Hepatocyte (in vitro differentiated cells): ENCODE results near the gene PHAF1. TPM values are rescaled to one million over a fixed set of nuclear protein-coding genes. Genes with fewer than 3 reads are reported as not detected.
A peak's percentile ranks its signal among the peaks of the same experiment; 100 is the strongest.

Experiments used
- DNase-seq: peaks from one replicate; pipeline ENCODE4 v3.0.0-alpha.2; 2016; ENCODE audit warnings: low spot score
- H2AFZ ChIP-seq: fragments of 200-600 bp; sonication (generic); 2 replicates; pipeline ENCODE4 v1.6.0; 2016; ENCODE audit warnings: antibody characterized with exemption, mild to moderate bottlenecking
- H3K27ac ChIP-seq: fragments of 200-600 bp; sonication (generic); 2 replicates; pipeline ENCODE4 v1.5.1; 2016; ENCODE audit warnings: mild to moderate bottlenecking
- H3K27me3 ChIP-seq: fragments of 200-600 bp; sonication (generic); 2 replicates; pipeline ENCODE4 v1.6.1; 2016
- H3K36me3 ChIP-seq: fragments of 200-600 bp; sonication (generic); replicated peaks from 2 replicates; pipeline ENCODE4 v1.5.1; 2016; ENCODE audit warnings: low read depth; ENCODE audit not compliant: insufficient read depth
- H3K4me1 ChIP-seq: fragments of 200-600 bp; sonication (generic); 2 replicates; pipeline ENCODE4 v1.5.1; 2016; ENCODE audit warnings: mild to moderate bottlenecking, moderate library complexity; ENCODE audit not compliant: insufficient read depth
- H3K4me2 ChIP-seq: fragments of 200-600 bp; sonication (generic); 2 replicates; pipeline ENCODE4 v1.6.0; 2016
- H3K4me3 ChIP-seq: fragments of 200-600 bp; sonication (generic); 2 replicates; pipeline ENCODE4 v1.5.1; 2016; ENCODE audit warnings: mild to moderate bottlenecking
- H3K79me2 ChIP-seq: fragments of 200-600 bp; sonication (generic); 2 replicates; pipeline ENCODE4 v1.6.0; 2017; ENCODE audit warnings: mild to moderate bottlenecking
- H3K9me2 ChIP-seq: fragments of 200-600 bp; sonication (generic); replicated peaks from 2 replicates; pipeline ENCODE4 v1.6.0; 2017; ENCODE audit warnings: mild to moderate bottlenecking; ENCODE audit not compliant: insufficient read depth
- H3K9me3 ChIP-seq: fragments of 200-600 bp; sonication (generic); 2 replicates; pipeline ENCODE4 v1.5.1; 2016; ENCODE audit warnings: low read depth, mild to moderate bottlenecking
- H4K20me1 ChIP-seq: fragments of 200-600 bp; sonication (generic); 2 replicates; pipeline ENCODE4 v1.6.0; 2016; ENCODE audit warnings: mild to moderate bottlenecking; ENCODE audit not compliant: insufficient read depth, poor library complexity, severe bottlenecking
- CTCF ChIP-seq: fragments of 200-600 bp; sonication (generic); IDR thresholded peaks from 2 replicates; pipeline ENCODE4 v1.5.1; 2016; ENCODE audit warnings: antibody characterized with exemption, mild to moderate bottlenecking; ENCODE audit not compliant: poor library complexity
- EZH2 ChIP-seq: fragments of 200-600 bp; sonication (generic); IDR thresholded peaks from 2 replicates; pipeline ENCODE4 v1.6.1; 2016; ENCODE audit warnings: antibody characterized with exemption, mild to moderate bottlenecking, borderline replicate concordance
- EZH2phosphoT487 ChIP-seq: fragments of 200-600 bp; sonication (generic); IDR thresholded peaks from one replicate; pipeline ENCODE4 v1.6.1; 2018; ENCODE audit warnings: antibody characterized with exemption, mild to moderate bottlenecking, low read depth, moderate library complexity; ENCODE audit not compliant: unreplicated experiment, severe bottlenecking
- WGBS: methylation state at CpG from one replicate; pipeline ENCODE4 v1.1.6; 2016; ENCODE audit warnings: low lambda C conversion rate; ENCODE audit errors: missing lambda C conversion rate; 5-methylcytosine and 5-hydroxymethylcytosine counted together
- polyA plus RNA-seq: library from polyadenylated mRNA; unstranded; fragments of >200 nt; fragmentation: Nextera tagmentation; extraction: Ambion mirVana; gene quantifications from 2 replicates; pipeline ENCODE4 v1.2.1, GENCODE V29; 2016
- total RNA-seq: library from RNA; depleted of rRNA; stranded (reverse); fragments of >200 nt; gene quantifications from 2 replicates; pipeline ENCODE4 v1.2.3, GENCODE V29; 2014

Gene PHAF1
- total and polyA plus RNA-seq, 2 experiments from 2014 or later, result 18.7 to 20.2 TPM

GRCh38 chr16:67170949-67171649 lies 61.4 kb downstream of the PHAF1 start:
- Histone ChIP-seq H3K27ac (peak overlapping the region; percentile 82), H3K4me3 (peak overlapping the region; percentile 69), H2AFZ (peak overlapping the region; percentile 91), H3K27me3 (peaks cover 27% of the 10 kb centered on the region), H3K9me2 (no peaks in the 10 kb centered on the region), H3K9me3 (no peaks in the 10 kb centered on the region), H3K4me2 (peak overlapping the region; percentile 97), H4K20me1 (no peaks in the 10 kb centered on the region), H3K36me3 (no peaks in the 10 kb centered on the region), H3K4me1 (peaks cover 24% of the 10 kb centered on the region), H3K79me2 (no peaks in the 10 kb centered on the region)
- no peak for DNase-seq
- TF ChIP-seq EZH2, result no peak
- TF ChIP-seq EZH2phosphoT487, result no peak
- TF ChIP-seq CTCF, result no peak
- 48% methylated on average over 14 of the region's 14 CpGs for WGBS

- no peak overlapping the region for H3K4me3 ChIP-seq
- WGBS, result 67% methylated on average over 1 of the region's 1 CpG
- no peaks in the 10 kb centered on the region for H3K9me3 ChIP-seq
These were observed 63.6 kb downstream of the PHAF1 start for GRCh38 chr16:67173323-67173722.

GRCh38 chr16:67173808-67174705 lies 64.3 kb downstream of the PHAF1 start:
- Histone ChIP-seq H3K4me2 (peak overlapping the region; percentile 94), H3K27me3 (no peaks in the 10 kb centered on the region), H3K4me1 (peaks cover 31% of the 10 kb centered on the region), H4K20me1 (peaks cover 2% of the 10 kb centered on the region), H3K27ac (peak overlapping the region; percentile 57), H3K79me2 (no peaks in the 10 kb centered on the region), H3K36me3 (no peaks in the 10 kb centered on the region), H3K9me2 (no peaks in the 10 kb centered on the region), H2AFZ (peak overlapping the region; percentile 87), H3K4me3 (peak overlapping the region; percentile 33), H3K9me3 (no peaks in the 10 kb centered on the region)
- DNase-seq, result peak; percentile 92
- 4% methylated on average over 53 of the region's 71 CpGs for WGBS
- peak; percentile 22 for TF ChIP-seq CTCF
- TF ChIP-seq EZH2phosphoT487, result no peak

More at GRCh38 chr16:67173323-67173722, 63.6 kb downstream of the PHAF1 start:
- Histone ChIP-seq H3K27ac (peak overlapping the region; percentile 57), H3K4me2 (peak overlapping the region; percentile 94), H3K36me3 (no peaks in the 10 kb centered on the region), H3K27me3 (peaks cover 5% of the 10 kb centered on the region), H2AFZ (peak overlapping the region; percentile 87), H3K9me2 (no peaks in the 10 kb centered on the region), H3K79me2 (no peaks in the 10 kb centered on the region), H4K20me1 (no peaks in the 10 kb centered on the region), H3K4me1 (peaks cover 29% of the 10 kb centered on the region)
- no peak for DNase-seq
- TF ChIP-seq CTCF (no peak), EZH2phosphoT487 (no peak), EZH2 (no peak)
